ENCODE measurements around the gene TBC1D10B.
"Not testable (repeated sequence)": the region's sequence is repeated elsewhere in the genome, so short reads cannot be mapped to it uniquely, and the experiment has no call there.

TBC1D10B gene

DNA sequence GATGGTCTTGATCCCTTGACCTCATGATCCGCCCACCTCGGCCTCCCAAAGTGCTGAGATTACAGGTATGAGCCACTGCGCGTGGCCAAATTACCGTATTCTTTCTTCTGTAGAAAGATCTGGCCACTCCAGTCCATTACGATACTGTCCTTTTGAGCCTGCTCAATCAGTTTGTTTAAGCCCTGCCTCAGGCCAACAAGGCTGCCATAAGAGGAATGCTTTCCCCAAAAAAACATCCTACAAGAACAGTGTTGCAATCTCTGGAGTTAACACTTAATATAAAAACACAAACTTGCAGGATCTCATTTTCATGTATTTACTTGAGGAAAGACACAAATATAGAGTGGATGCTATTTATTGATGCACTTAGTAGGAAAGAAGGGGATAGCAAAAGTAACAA lies 46.1 kb downstream of the TBC1D10B start:
- DNase-seq = not testable (repeated sequence)

DNA sequence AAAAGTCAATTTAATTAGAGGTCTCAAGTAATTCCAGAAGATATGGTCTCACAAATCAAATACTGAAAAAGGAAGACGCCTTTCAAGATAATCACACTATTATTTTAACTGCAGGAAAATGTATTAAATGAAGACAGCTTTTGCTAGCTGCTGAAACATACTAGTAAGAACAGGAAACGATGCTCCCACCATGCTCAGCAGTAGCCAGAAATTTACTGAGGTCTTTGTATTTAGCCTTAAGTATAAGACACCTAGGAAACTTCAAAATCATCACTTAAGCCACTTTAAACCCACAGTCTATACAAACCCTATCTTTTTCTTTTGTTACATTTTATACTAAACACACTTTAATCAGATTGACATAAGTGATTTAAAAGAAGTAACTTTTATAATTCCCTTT lies 51.6 kb downstream of the TBC1D10B start:
- not testable (repeated sequence) for DNase-seq

DNA sequence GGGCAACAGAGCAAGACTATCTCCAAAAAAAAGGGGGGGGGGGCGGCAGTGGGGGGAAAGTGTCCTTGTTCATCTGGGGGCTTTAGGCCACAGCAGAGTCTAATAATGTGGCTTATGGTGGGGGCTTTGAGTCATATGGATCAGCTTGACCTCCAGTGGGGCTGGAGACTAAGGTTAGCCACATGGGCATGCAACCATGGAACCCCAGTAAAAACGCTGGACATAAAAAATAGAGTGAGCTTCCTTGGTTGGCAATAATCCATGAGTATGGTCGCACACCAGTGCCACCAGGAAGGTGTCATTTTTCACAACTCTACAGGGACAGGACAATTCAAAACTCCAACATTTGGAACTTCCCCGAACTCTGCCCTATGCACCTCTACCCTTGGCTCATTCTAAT lies 59.4 kb downstream of the TBC1D10B start:
- not testable (repeated sequence) for DNase-seq

DNA sequence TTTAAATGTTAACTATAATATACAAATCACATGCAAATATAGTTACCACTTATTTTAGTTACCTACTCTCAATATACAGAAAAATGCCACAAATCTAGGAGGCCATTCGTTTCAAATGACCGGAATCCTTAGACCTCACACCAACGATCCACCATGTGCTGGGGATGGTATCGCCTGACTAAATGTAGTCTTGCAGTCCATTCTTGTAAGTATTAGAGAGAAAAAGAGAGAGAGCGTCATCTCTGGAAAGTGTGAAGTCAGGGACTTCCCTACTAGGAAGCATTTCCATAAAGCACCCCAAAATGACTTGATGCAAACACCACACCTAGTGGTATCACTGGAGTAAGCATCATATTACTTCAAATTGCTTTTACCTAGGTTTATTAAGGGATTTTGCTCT lies 61.0 kb downstream of the TBC1D10B start:
- not testable (repeated sequence) for DNase-seq
